Stimulated activated CD4-positive, alpha-beta T cell treated with anti-CD3 and anti-CD28 coated beads, TNF-alpha, amount 100 ng/mL, for 24 hours (primary cell): Measurements from ENCODE around the gene HOXD10.

Experiments used
- DNase-seq, 3 experiments: peaks; one replicate each; pipeline ENCODE4 v3.0.0-alpha.2; 2020; ENCODE audit warnings: low read depth in 3 of 3

Gene HOXD10

DNA sequence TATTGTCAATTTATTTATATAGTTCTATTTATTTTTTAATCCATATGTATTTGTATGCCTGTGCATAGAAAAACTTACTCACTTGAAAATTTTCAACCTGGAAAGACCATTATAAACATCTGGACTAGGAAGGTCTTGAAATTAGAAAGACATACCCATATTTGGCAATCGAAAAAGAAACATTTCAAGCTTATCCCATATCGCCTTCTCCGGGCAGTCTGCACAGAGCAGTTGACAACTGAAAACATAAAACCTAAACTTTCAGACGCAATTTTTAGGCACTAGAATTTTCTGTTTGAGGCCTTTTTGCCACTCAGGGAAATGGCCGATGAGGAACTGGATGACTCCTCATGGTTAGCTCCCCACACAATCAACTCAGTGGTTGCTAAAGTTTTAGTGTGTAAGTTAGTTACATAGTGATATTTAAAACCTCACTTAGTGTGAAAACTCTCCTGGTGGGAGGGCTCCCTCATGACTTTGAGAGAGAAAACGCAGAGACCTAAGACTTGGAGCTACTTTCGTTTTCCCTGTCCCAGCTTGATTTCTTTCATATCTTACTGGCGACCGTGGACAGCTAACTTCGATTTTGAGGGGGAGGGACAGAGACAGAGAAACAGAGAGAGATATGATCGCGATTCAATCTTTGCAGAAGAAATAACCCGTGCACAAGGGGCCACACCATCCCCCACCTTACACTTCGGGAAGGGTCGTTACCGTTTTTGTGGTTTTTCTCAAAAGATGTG is 20.2 kb upstream of the HOXD10 start:
- no peak for DNase-seq

DNA sequence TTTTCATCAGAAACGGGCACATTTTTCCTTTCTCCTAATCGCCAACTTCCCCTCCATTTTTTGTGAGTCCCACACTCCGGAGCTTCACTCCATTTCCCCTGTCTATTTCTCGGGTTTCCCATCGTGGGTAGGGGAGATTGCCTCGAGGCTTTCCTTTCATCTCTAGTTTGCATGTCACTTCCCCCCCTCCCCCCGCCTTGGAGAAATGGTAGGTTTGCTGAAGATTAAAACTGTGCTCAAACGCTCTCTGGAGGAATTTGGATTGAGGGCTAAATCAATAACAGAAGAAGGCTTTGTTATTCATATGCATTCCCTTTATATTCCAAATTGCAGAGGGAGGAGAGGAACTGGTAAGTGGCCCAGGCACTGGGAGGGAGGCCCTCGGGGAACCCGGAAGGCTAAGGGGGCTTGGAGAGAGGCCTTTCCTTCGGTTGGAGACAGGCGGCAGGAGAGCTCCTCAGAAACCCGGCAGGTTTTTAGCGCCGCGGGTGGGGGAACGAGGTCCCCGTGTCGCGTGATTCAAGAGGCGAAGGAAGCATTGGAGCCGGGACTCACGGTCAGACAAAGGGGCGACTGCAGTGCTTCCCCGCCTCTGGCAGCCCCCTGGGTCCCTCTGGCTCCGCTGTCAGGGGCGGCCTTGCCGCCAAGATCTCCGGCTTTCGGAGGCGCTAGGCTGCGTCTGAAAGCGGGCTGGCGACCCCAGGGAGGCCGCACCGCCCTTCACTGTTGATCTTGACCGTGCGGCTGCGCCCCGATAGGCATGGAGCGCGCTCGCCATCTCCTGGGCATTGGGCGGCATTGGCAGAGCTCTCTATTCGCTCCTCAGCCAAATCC is 19.4 kb upstream of the HOXD10 start:
- DNase-seq = peak; percentile 18 to 56 (median 29)

DNA sequence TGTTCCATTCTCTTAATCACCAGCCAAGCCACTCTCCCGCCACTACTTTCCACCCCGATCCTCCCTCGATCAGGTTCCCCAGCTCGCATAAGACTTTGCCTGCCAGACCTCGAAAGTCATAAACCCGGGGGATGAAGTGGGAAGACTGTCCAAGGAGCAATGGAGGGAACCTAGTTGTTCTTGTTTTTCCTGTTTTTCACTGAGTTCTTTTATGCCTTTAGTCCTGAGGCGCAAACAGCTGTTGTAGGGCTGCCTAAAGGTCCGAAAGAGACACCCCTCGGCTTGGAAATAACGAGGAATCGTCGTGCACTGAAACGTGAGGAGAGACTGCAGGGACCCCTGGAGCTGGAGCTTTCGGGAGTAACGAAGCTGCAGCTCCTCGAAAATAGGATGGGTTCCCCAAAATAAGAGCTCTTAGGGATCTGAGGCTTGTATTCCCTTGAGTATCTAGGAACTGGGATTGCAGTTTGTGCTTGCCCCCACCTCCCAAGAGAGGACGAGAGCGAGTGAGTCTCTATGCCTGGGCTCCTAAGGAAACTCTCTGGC is 18.7 kb upstream of the HOXD10 start:
- no peak for DNase-seq

DNA sequence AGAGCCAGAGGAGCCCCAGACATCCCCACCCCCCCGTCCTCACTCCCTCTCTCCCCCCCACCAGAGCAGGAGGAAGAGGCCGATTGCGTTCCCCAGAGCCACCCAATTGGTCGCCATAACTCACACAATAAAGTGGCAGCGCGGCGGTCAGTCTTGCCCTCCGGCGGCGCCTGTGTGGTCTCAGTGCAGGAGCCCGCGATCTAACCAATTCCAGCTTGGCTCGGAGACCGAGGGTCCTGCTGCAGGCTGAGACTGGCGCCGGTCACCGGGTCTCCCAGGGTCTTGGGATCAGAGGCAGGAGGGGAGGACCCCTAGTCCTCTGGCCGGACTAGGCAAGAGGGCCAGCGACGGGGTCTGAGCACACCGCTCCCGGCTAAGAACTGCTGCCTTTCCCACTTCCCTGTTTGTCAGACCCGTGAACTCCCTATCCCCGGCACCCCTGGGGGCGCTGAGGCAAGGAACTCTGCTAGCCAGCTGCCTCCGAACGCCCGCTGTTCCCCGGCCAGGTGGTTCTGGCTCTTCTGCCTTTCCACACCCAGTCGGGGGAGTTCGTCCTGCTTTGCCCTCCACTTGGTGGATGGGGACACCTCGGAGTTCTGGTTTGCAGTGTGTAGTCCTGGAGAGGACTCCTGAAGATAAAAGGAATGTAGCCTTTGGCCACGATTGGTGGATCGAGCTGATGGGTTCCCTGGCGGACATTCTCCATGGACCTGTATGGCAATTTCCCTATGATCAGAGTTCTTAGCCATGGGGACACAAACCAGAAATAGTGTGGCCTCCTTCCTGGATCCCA is 18.0 kb upstream of the HOXD10 start:
- no peak for DNase-seq

DNA sequence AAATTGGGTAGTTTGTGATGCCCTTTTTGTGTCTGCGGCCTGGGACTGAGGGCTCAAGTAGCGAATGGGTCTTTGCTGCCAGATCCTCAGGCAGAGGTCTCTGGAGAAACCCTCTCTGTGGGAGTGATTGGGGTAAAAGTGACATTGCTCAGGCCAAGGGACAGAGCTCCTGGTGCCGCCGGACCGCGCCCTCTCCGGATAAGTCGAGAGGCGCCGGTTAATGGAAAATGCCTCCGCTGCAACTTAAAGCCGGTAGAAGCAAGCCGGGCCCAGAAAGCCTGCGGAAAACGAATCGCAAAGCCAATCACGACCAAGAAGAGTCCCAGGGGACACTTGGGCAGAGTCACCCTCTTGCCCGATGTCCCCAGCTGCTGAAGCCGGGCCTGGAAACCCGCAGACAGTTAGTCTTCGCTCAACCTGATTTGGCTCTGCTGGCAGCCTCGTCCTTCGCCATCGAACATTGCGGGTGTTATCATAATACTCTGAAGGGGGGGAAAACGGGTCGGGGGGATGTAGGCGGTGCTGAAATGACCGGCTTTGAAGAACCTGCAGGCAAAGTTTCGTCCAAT is 17.3 kb upstream of the HOXD10 start:
- no peak for DNase-seq

DNA sequence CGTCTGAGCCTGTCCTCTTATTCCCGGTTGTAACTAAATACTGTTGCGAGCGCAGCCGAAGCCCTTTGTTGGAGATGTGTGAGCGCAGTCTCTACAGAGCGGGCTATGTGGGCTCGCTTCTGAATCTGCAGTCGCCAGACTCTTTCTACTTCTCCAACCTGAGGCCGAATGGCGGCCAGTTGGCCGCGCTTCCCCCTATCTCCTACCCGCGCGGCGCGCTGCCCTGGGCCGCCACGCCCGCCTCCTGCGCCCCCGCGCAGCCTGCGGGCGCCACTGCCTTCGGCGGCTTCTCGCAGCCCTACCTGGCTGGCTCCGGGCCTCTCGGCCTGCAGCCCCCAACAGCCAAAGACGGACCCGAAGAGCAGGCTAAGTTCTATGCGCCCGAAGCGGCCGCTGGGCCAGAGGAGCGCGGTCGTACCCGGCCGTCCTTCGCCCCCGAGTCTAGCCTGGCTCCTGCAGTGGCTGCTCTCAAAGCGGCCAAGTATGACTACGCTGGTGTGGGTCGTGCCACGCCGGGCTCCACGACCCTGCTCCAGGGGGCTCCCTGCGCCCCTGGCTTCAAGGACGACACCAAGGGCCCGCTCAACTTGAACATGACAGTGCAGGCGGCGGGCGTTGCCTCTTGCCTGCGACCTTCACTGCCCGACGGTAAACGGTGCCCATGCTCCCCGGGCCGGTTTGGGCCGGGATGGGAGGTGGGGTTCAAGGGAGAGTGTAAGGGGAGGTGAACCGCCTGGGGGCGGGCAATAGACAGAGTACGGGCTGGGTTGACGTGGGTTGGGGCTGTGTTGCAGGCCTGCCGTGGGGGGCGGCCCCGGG is 16.6 kb upstream of the HOXD10 start, which contains the start of gene HOXD12:
TSS of gene HOXD12 (plus strand) at position 68 of the 819 bp plus-strand sequence. CDS start at position 75, 7 bp downstream.
- DNase-seq = no peak

DNA sequence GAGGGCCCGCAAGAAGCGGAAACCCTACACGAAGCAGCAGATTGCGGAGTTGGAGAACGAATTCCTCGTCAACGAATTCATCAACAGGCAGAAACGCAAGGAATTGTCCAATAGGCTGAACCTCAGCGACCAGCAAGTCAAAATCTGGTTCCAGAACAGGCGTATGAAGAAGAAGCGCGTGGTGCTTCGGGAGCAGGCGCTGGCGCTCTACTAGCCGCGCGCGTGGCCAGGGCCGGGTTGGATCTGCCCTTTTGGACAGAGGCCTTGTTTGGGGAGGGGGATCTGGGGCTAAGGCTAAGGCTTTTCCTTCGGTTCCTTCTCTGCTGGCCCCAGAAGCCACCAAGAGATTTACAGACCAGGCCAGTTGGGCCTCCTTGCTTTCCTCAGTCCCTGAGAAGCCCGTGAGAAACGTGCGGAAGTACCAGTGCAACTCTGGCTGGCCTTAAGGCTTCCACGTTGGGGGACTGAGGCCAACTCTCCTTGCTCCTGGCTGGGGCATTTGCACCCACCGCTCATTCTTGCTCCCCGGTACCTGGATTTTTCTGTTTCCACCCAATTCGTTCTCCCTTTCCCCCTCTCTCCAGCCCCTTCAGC is 15.9 kb upstream of the HOXD10 start:
- DNase-seq = no peak

DNA sequence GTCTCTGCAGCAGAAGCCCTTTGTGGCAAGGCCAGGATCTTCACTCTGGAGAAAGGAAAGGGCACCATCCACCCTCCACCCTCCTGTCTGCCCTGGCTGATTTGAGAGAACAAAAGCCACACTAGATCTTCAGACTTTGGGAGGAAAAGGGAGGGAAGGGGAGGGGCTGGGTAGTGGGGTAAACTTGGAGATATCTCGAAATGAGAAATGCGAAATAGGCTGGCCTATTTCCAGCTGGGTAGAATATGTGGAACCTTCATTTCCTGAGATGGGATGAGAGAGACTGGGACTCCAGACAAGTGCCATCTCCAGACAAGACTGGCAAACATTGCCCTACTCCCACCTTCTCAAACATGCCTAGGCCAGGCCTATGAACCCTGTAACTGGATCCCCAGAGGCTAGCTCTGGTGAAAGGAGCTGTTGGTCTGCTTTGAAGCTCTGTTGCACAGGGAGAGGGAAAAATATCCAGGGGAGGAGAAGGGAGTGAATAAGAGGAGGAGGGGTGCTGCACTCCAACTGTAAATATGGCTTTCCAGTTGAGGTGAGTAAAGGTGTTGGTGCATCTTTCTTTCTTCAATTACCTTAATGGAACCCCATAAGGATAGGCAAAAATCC is 15.3 kb upstream of the HOXD10 start:
- no peak for DNase-seq

DNA sequence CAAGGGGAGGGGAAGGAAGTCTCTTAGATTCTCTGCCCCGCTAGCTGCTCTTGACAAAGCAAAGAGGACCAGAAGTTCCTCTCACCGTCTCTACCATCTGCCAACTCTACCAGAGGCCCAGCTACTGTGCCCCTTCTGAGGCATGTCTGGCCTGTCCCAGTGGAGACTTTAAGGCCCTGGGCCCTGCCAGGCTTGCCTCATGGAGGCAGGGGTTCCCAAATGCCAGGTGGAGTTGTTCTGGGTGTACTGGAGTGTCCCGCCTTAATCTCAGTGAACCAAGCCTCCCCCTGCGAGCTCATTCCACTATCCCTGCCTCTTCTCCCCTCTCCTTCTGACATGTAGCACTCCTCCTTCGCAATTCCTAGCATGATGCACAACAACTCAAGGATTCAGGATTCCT is 14.7 kb upstream of the HOXD10 start:
- DNase-seq = no peak

DNA sequence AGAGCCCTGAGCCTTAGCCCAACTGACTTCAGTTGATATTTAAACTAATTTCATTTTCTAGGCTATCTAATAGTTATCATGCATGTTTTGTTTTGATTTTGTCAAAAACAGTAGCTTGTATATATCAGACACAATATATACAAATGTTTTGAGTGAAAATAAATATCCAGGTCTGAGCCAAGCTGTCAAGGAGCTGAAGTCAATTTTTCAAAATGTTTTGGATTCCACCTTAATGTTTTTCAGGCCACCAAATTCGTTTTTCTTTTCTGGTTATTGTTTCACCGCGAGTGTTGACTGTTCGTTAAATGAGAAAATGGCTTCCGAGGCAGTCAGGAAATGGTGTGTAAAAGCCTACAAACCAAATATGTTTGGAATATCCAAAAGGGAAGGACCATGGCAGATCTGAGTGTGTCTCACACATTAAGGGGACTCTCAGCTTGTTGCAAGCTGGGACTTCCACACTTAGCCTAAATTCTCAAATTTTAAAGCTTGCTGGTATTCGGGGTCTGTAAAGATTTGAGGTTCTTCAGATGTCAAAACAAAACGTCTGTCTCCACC is 14.2 kb upstream of the HOXD10 start:
- DNase-seq = no peak

DNA sequence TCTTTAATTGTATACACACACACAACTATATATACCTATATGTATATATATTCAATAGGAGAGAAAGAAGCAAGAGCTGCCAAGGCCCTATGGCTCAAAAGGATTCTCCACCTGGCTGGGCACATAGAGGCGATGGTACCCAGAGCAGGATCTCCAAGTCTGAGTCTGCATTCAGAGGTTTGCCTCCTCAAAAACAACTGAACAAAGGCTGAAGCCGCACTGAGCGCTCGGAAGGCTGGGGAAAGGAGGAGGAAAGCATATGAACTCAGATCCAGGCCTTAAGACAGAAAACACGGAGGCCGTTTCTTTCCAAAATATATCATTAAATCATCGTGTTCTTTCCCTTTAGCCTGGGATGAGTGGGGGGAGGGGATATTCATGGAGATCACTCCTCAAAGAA is 13.4 kb upstream of the HOXD10 start:
- no peak for DNase-seq

DNA sequence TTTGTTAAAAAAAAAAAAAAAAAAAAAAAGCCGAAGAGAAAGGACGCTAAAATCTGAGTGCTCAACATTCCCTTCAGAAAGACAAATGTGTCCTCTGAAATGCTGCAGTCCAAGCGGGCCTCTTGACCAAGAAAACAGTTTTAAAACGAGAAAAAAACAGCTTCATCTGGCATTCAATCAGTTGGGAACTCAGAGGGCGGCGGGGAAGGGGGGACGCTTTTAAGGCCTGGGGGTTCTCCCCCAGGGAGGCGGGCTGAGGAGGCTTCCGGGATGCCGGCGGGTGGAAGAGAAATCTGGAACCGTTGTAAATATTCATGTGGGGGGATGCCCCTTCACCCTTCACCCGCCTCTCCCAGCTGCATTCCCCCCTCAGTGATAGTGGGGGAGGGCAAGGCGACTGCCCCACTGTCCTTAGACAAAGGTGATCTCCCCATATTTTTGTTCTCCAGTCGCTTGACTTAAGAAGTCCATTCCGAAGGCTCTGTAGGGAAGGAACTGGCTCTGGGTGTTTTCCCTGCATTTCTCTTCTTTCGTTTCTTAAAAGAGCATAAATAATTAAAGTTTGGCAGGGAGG is 12.7 kb upstream of the HOXD10 start:
- no peak for DNase-seq

DNA sequence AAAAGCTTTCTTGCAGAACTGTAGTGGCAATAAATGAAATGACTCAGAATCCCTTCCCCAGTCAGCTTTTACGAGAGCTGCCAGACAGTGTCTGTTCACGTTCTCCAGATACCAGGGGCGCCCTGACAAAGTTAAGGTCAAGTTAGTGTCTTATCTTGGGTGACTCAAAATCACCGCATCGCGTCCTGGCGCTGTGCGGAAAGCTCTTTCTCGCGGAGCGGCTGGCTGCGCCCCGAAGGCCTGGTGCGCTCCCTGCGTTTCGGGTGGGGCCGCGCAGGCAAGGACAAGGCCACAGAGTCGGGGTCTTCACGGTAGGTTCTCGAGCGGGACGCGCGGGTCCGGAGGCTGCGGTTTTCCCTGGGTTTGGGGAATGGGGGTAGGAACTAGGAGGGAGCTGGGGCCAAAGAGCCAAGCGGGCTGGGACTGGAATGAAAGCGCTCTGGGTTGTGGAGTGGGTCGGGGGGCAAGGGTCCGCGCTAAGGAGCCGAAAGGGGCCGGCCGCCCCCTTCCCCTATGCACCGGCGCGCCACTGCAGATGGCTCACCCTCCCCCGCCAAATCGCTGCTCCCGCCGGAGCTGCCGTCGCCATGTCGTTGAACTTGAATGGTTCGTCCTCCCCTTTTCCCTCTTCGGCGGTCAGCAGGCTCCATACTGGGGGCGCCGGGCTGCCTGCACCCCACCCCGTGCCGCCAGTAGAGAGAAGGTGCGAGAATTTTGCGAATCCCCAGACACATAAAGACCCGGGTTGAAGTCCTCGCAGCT is 12.1 kb upstream of the HOXD10 start:
- DNase-seq = no peak

DNA sequence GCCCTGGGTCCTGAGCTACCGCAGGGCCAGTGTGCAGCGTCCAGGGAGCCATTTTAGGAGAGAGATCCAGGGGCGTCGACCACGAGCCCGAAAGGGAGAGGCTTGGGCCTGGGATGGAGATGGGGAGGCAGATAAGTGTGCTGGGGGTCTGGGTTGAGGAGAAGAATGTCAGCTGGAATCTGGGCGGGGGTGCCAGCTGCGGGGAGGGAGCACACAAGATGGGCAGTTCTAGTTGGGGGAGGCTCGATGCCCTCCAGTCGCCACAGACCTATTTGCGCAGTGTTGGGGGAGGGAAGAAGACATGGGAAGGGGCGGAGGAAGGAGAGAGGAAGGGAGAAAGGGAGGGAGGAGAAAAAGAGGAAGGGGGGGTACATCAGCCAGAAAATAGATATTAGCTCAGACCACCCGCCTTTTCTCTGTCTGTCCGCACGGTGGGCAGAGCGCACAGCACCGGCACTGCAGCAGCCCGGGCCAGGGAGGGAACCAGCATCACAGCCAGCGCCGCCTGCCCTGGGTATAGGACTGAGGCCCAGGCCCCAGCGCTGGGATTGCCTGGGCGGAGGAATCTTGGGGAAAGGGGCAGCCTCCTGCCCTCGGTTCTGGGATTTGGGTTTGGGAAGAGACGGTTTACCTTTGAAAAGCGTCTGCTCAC is 11.4 kb upstream of the HOXD10 start:
- DNase-seq = no peak

DNA sequence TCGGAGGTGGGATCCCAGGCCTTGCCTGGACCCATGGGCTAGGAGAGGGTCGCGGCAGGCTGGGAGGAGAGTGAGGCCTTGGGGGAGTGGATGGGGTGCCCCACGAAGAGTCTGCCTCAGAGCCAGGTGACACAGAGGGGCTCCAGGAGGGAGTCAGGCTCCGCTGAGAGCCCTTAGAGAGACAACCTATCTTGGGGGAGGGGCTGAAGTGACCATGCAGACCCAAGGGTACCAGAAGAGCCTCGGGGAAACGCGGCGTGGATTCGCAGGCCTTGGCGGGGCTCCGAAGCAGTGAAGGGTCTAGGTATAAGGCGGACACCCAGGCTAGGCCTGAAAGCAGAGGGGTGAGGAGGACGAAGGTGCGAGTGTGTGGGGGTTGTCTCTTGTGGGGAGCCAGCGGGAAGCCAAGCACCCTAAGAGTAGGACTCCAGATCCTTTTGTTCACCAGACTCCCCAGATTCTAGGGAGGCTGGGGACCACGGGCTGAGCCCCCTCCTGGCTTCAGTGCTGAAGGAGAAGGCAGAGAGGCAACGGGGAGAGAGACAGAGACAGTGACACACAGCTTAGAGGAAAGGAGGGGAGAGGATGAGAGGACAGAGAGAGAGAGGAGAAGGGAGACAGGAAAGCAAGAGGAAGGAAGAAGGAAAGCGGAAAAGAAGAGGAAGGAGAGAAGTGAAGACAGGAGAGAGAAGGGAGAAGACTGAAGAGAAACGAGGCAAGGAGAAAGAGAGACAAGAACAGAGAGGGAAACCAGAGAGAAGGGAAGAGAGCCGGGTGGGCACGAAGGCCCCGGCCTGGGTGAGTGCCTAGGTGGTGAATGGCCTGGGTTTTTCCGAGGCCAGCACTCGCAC is 10.6 kb upstream of the HOXD10 start:
- DNase-seq = no peak

DNA sequence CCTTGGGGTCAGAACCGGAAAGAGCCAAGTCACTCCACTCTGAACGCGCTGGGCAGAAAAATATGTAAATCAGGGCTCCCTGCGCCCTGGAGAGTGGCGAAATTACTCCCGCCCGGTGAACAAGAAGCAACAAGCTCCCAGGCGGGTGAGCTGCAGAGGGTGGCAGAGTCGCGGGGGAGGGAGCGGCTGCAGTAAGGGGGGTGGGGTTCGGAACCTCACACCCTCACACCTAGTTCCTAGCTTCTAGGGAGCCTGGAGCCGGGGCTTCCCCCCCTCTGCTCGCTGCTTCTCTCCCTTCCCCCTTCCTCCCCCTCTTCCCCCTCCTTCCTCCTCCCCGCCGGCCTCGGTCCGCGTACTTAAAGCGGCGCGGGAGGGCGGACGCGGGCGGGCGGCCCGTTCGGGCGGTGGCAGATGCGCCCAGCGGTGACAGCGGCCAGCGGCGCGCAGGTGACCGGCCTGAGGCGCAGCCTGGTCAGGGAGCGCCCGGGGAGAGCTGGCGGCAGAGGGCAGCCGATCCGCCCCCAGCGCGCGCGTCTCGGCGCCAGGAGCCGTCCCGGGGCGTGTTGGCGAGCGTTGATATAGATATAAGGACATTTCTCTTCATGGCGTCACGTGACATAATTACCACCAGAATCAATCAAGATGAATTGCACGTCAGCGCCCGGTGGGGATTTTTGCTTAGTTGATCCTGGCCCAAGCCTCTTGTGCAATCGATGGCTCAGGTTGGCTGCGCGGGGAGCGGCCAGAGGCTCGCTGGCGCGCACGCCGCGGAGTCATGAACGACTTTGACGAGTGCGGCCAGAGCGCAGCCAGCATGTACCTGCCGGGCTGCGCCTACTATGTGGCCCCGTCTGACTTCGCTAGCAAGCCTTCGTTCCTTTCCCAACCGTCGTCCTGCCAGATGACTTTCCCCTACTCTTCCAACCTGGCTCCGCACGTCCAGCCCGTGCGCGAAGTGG is 9.7 kb upstream of the HOXD10 start, which contains the start of gene HOXD11:
TSS of gene HOXD11 (plus strand) at position 700 of the 959 bp plus-strand sequence. CDS start at position 776, 76 bp downstream.
- DNase-seq = no peak
